HG03060 (cell line): ENCODE data around the gene HOXC11.

Source experiments
- ATAC-seq: cut with Tn5 transposase; IDR thresholded peaks from one replicate; pipeline ENCODE4 v1.9.1; 2021; ENCODE audit warnings: low read depth, moderate number of reproducible peaks; ENCODE audit not compliant: unreplicated experiment

Gene HOXC11

DNA sequence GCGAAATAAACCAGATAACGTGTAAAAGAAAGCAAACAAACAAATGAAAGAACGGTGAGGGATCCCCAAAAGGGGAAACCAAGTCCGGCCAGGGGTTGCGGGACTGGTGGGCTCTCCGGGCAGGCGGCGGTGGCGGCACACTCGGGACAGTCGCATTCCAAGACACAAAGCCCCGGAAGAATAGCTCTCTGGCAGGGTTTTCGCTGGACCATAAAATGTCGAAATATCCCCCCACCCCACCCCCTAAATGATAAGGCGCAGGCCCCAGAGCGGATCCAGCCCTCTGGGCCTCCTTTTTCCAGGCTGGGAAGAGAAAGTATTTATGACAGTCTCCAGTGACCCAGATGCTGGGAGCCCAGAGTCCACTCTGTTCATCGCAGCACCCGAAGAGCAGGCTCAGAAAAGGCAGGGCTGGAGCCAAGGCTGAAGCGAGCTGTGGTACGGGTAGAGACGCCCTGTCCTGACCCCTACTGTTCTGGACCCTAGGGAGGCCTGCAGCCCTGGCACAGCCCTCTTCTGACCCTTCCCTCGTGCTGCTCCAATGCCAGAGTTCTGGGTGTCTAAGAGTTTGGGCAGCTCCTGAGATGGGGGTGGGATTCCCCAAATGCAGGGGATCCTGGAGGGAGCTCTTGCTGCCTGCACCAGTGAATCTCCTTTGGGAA lies 33.8 kb downstream of the HOXC11 start:
- ATAC-seq: no peak

- ATAC-seq: no peak
Measured at GRCh38 chr12:54007538-54008259, 34.8 kb downstream of the HOXC11 start.

- ATAC-seq: no peak
Measured at GRCh38 chr12:54008260-54008552, 35.3 kb downstream of the HOXC11 start.

- no peak for ATAC-seq
Measured at GRCh38 chr12:54009171-54010052, 36.5 kb downstream of the HOXC11 start.

DNA sequence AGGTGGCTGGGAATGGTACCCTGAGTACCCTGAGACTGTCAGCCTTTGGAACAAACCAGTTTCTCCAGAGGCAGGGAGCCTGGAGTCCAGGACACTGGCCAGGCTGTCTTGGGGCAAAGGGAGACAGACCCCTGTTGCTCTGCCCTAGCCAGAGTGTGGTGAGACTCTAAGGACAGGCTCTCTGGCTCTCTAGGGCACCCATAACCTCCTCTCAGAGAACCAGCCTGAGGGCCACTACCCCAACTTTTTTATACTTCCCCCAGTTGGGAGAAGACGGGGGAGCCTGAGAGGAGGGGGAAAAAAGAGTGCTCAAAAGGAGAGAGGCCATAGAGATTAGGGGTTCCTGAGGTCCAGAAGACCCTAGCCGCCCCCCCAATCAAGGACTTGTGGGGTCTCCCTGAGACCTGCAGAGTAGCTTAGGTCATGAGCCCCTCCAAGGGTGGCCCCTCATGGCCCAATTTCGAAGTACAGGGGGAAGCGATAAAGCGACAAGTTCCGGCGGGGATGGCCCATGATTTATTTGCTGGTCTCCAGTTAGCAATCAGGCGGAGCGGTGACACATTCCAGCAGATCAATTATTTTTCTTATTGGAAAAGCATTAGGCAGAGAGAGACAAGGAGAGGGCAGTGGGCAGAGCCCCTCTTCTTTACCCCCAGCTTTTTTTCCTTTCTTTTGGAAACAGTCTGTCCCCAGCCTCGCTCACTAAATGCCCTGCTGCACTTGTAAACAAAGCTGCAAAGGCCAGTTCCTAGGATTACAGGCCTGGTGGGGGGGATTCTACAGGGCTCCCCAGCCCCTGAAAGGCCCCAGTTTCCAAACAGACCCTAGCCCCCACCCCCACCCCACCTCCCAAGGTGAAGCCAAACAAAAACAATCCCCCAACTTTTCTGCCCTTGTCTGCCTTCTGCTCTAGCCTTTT lies 37.4 kb downstream of the HOXC11 start:
- no peak for ATAC-seq

DNA sequence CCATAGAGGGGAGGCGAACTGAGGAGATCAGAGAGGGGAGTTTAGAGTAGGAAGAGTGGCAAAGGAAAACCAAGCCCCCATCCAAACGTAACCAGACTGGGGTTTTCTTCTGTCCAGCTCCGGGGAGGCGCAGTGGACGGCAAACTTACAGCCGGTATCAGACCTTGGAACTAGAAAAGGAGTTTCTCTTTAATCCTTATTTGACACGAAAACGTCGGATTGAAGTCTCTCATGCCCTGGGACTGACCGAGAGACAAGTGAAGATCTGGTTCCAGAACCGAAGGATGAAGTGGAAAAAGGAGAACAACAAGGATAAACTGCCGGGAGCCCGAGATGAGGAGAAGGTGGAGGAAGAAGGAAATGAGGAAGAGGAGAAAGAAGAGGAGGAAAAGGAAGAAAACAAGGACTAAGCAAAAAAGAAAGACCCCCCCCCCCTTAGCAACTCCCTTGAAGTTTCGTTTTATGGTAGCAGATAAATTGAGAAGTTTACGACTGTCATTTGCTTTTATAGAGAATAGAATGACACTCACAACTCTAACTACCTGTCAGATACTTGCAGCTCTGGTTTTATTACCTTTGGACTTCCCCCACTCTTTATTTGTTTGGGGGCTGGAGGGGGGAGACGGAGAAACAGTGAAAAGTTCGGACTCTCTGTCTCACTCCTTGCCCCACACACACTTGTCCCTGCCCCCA lies 38.2 kb downstream of the HOXC11 start:
- ATAC-seq: no peak

- ATAC-seq: no peak
Measured at GRCh38 chr12:54011665-54012532, 39.0 kb downstream of the HOXC11 start.

- no peak for ATAC-seq
Measured at GRCh38 chr12:54012631-54013409, 39.9 kb downstream of the HOXC11 start.

DNA sequence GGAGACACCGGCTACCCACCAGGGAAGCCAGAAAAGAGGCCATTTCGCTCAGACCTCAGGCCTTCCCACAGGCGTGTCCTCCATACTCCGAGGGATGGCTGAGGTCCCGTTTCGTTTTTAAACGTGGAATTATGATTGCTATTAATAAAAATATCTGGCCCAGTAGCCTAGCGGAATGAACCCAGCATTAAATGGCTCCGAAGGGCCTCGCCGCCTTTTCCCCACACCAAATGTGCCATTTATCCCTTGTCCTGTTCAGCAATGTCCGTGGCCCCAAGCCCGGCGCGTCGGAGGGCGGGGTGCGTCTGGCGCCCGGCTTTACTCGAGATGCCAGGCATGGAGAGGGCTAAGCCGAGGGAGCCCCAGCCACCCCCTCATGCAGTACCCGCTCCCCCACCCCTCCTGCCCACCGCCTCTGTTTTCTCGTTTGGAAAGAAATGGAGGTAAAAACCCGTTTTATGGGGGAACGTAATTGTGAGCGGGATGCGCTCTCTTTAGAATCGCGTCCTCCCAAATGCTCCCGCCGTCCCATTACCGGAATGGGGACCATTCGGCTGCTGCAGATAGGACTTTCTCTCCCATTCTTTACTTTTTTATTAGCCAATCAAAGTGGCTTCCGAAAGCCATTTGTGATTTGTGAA lies 41.6 kb downstream of the HOXC11 start:
- no peak for ATAC-seq

DNA sequence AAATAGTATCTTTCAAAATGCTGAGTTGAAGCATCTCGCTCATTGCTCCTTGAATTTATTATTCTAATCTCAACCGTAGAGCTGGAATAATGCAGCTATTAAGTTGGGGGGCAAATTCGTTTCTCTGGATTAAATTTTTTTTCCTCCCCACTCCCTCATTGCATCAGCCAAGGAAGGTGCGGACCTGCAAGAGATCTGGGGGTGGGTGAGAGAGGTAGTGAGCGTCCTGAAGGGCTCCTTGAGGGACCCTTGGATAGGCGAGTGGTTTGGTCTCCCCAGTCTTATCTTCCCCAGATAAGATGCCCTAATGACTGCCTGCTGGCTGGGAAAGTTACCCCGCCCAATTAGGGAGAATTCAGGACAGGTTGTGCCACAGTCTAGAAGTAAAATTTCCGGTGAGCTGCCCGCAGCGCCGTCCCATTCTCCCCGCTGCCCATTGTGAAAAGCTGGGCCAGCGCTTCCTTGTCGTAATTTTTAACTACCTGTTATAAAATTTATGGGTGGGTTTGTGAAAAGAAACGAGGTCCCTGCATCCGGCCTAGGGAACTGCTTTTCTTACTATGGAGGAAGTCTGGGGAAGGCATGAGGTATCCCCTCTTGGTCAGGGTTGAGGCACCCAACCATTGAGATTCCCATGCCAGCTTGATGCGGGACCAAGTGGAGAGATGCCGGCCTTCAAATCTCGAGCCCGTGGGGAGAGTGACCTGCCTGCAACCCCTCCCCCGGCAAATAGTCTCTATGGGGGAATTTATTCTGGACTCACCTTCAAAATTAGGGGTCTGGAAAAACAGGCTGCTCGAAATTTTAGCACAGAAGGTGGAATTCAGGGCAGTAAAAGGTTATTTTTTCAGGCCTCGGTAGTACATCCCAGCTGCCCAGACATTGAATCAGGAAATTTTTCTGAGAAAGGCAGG lies 42.3 kb downstream of the HOXC11 start:
- ATAC-seq: no peak

DNA sequence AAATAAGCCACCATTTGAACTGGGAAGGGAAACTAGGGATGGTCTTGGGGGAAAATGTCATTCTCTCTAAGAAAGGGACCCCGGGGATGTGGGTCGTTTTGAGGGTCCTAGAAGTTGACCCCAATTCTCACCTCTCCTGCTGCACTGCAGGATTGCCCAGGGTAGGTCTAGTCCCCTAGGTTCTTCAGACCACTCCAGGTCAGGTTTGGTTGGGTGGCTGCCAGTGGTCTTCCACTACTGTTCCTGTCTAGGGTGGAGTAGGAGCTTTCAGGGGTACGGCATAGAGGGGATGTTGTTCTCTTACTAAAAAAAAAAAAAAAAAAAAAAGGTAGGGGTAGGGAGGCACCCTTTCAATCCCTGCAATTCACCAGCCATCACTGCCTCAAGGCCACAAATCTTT lies 43.1 kb downstream of the HOXC11 start:
- ATAC-seq: no peak

- ATAC-seq: no peak
Measured at GRCh38 chr12:54016478-54016964, 43.6 kb downstream of the HOXC11 start.

- no peak for ATAC-seq
Measured at GRCh38 chr12:54017027-54017788, 44.3 kb downstream of the HOXC11 start.

GRCh38 chr12:54017878-54018467 lies 45.0 kb downstream of the HOXC11 start:
- ATAC-seq: no peak

DNA sequence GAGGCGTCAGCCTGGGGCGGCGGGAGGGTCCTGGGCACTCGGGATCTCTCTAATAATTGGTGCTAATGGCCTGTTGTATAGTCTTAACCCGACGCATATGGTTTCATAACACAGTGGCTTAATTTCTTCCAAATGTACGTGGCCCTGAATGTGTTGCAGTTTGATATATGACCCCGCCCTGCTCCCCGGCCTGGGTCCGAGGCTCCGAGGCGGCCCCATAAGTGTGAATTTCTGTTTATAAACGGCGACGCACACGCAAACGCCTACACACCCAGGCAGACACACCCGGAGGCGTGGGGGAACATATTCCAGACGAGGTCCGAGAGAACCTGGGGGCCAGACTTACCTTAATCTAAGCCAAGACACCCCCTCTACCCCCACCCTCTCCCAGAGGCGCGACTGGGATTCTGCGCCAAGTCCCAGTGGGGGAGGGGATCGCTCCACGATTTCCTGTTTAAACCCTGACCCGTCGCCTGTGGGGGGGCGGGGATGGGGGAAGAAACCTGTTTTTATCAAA lies 45.6 kb downstream of the HOXC11 start:
- ATAC-seq: no peak
